DOHH2 (cell line): ENCODE results near the gene ADAP2.

Experiments used
- CTCF ChIP-seq: fragments of 200-600 bp; sonication (generic); IDR thresholded peaks from one replicate; pipeline ENCODE4 v1.5.1; 2014; ENCODE audit warnings: antibody characterized with exemption, mild to moderate bottlenecking, low read depth, low read length; ENCODE audit not compliant: poor library complexity, severe bottlenecking
- EZH2phosphoT487 ChIP-seq: fragments of 200-600 bp; sonication (generic); IDR thresholded peaks from 2 replicates; pipeline ENCODE4 v1.6.1; 2017; ENCODE audit warnings: borderline replicate concordance, mild to moderate bottlenecking, antibody characterized with exemption, low read length, moderate library complexity, mixed read lengths

DNA sequence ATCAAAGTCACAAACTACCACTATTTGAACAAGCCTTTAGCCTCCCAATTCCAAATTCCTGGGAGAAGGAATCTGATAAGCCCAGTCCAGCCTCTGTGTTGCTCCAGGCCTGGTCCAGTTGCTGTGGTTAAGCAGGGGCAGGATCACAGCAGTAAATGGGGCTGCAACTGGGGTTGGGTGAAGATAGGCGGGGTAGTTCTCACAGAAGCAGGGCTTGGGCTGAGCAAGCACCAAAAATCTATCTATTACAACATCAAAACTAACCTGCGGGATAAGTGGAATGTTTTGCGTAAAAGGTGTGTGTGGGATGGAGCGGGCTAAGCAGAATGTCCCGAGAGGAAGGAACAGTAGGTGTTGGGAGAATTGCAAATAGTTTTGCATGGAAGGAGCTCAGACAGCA, 26.1 kb downstream of the ADAP2 start:
- TF ChIP-seq CTCF (no peak), EZH2phosphoT487 (no peak)
